Liver (tissue), 3 donors: ENCODE results near the gene AGPAT3.

ENCODE experiments used
- EGR1 ChIP-seq, 2 donors: IDR thresholded peaks; 2 replicates each; pipeline ENCODE4 v1.6.1; 2016 to 2018; ENCODE audit warnings: antibody characterized with exemption in 2 of 2, low read depth in 2 of 2
- GABPA ChIP-seq, 2 donors: IDR thresholded peaks in 1 of 2; conservative IDR thresholded peaks in 1 of 2; 2 replicates each; pipeline ENCODE4 v1.6.1; 2016; ENCODE audit warnings: antibody characterized with exemption in 2 of 2, mild to moderate bottlenecking in 1 of 2, moderate library complexity in 1 of 2
- HNF4G ChIP-seq: IDR thresholded peaks from 2 replicates; pipeline ENCODE4 v1.6.1; 2016; ENCODE audit warnings: antibody characterized with exemption
- RAD21 ChIP-seq, 2 donors: IDR thresholded peaks; 2 replicates each; pipeline ENCODE4 v1.6.1; 2016; ENCODE audit warnings: antibody characterized with exemption in 2 of 2, mild to moderate bottlenecking in 2 of 2
- SP1 ChIP-seq: IDR thresholded peaks from 2 replicates; pipeline ENCODE4 v1.6.1; 2018; ENCODE audit warnings: antibody characterized with exemption, mild to moderate bottlenecking
- TAF1 ChIP-seq: conservative IDR thresholded peaks from 2 replicates; pipeline ENCODE4 v1.6.1; 2016; ENCODE audit warnings: antibody characterized with exemption, mild to moderate bottlenecking
- YY1 ChIP-seq: IDR thresholded peaks from 2 replicates; pipeline ENCODE4 v1.6.1; 2016; ENCODE audit warnings: antibody characterized with exemption, mild to moderate bottlenecking
- TF ChIP-seq, protein P1 (sequence below): IDR thresholded peaks from 2 replicates; pipeline ENCODE4 v1.6.1; 2016; ENCODE audit warnings: antibody characterized with exemption
- TF ChIP-seq, protein P2 (sequence below): fragments of 150-350 bp; IDR thresholded peaks from 2 replicates; pipeline ENCODE4 v1.5.1; 2017; ENCODE audit warnings: improper control_type of control experiment, low read depth, low read length; ENCODE audit not compliant: missing input control
- TF ChIP-seq, protein P3 (sequence below): IDR thresholded peaks from 2 replicates; pipeline ENCODE4 v1.6.1; 2016; ENCODE audit warnings: antibody characterized with exemption
- donor health status: healthy.
- donor health status: healthy.

DNA sequence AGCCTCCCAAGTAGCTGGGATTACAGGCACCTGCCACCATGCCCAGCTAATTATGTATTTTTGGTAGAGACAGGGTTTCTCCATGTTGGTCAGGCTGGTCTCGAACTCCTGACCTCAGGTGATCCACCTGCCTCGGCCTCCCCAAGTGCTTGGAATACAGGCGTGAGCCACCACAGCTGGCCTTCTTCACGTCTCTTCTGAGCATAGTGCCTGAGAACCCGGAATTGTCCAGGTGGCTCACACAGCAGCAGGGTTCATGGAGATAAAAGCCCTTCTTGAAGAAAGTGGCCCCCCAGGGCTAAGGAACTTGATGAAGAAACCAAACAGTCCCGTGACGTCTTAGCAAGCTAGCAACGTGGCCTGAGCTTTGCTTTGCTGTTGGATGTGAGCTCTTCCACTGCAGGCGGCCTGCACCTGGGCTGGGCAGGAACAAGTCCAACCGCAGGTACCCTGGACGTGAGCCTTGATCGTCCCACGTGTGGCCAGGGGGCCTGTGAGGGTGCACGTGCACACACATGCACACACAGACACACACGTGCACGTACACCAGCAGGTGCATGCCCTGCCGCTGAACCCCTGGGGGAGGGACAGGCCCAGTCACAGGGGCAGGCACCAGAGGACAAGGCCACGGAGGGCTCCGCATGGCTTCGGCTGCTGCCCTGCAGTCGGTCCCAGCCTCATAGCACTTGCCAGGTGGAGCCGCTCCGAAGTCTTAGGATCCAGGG, 123.6 kb downstream of the AGPAT3 start:
- TF ChIP-seq, protein P1, sequence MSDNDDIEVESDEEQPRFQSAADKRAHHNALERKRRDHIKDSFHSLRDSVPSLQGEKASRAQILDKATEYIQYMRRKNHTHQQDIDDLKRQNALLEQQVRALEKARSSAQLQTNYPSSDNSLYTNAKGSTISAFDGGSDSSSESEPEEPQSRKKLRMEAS = no peak
- TF ChIP-seq, protein P2, sequence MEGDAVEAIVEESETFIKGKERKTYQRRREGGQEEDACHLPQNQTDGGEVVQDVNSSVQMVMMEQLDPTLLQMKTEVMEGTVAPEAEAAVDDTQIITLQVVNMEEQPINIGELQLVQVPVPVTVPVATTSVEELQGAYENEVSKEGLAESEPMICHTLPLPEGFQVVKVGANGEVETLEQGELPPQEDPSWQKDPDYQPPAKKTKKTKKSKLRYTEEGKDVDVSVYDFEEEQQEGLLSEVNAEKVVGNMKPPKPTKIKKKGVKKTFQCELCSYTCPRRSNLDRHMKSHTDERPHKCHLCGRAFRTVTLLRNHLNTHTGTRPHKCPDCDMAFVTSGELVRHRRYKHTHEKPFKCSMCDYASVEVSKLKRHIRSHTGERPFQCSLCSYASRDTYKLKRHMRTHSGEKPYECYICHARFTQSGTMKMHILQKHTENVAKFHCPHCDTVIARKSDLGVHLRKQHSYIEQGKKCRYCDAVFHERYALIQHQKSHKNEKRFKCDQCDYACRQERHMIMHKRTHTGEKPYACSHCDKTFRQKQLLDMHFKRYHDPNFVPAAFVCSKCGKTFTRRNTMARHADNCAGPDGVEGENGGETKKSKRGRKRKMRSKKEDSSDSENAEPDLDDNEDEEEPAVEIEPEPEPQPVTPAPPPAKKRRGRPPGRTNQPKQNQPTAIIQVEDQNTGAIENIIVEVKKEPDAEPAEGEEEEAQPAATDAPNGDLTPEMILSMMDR = no peak
- TF ChIP-seq YY1 (no peak), HNF4G (no peak), TAF1 (no peak), GABPA (IDR thresholded peaks at IDR 0.05 in 1 of 2, conservative IDR thresholded peaks at IDR 0.05 in 1 of 2) (no peak), SP1 (no peak), EGR1 (IDR thresholded peaks at IDR 0.05; ENCODE audit: low read depth in 2 of 2) (no peak), RAD21 (IDR thresholded peaks at IDR 0.05) (no peak)
- TF ChIP-seq, protein P3, sequence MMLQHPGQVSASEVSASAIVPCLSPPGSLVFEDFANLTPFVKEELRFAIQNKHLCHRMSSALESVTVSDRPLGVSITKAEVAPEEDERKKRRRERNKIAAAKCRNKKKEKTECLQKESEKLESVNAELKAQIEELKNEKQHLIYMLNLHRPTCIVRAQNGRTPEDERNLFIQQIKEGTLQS = no peak
